ENCODE measurements around the gene ZBTB5.

The ZBTB5 gene

DNA sequence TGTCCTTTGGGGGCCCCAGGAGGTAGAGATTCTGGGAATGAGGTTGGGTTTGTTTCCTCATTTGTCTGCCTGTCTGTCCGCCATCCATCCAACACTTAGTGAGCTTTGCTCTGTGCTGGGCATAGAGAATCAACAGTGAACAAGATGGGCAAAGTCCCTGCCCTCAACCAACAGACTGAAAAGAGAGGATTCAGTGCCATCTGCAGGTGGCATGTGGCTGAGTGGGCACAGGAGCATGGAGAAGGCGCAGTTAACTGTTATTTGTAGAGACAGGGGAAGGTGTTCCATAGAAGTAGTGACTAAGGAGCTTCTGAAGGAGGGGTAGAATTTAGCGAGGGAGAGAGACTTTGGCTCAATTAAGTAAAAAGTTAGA is 43.6 kb upstream of the ZBTB5 start:
- in situ Hi-C loops (cut with MboI; ENCODE audit: low sequenced_read_pairs, unreplicated experiment), result no loop called here
- no peak for DNase-seq (ENCODE audit: low spot score)
- TF ChIP-seq, protein P1, sequence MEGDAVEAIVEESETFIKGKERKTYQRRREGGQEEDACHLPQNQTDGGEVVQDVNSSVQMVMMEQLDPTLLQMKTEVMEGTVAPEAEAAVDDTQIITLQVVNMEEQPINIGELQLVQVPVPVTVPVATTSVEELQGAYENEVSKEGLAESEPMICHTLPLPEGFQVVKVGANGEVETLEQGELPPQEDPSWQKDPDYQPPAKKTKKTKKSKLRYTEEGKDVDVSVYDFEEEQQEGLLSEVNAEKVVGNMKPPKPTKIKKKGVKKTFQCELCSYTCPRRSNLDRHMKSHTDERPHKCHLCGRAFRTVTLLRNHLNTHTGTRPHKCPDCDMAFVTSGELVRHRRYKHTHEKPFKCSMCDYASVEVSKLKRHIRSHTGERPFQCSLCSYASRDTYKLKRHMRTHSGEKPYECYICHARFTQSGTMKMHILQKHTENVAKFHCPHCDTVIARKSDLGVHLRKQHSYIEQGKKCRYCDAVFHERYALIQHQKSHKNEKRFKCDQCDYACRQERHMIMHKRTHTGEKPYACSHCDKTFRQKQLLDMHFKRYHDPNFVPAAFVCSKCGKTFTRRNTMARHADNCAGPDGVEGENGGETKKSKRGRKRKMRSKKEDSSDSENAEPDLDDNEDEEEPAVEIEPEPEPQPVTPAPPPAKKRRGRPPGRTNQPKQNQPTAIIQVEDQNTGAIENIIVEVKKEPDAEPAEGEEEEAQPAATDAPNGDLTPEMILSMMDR (IDR thresholded peaks at IDR 0.05; ENCODE audit: borderline replicate concordance, control extremely low read depth, extremely low read depth, insufficient read depth, missing control alignments), result no peak

DNA sequence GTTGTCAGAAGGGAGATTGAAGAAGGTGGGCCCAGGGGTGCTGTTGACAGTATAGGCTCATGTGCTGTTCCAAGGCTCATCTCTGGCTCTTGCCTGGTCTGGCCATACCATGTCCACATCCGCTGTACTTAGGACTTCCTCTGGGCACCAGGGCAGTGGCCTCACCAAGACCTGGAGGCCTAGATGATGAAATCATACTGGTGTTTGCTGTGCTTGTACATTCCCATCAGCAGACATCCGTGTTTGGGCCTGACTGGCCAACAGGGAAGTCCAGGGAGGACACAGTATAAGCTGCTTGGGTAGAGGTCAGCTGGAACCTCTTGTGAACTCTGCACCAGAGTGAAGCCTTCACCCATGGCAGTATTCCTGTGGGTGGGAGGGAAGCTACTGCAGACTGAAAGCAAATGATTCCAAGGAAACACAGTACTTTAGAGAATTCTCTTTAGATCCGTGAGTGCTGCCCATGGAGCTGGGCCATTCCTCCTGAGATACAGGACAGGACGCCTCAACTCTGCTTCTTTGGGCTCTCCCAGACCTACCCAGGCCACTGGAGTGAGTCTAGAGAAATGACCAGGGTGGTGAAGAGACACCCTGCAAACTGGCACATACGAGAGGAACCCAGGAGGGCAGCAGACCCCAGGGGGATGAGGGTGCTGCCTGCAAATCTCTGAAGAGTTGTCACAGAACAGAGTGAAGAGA is 43.0 kb upstream of the ZBTB5 start:
- in situ Hi-C loops (cut with MboI; ENCODE audit: low sequenced_read_pairs, unreplicated experiment), result no loop called here
- TF ChIP-seq, protein P1 (IDR thresholded peaks at IDR 0.05; ENCODE audit: borderline replicate concordance, control extremely low read depth, extremely low read depth, insufficient read depth, missing control alignments), result no peak
- no peak for DNase-seq (ENCODE audit: low spot score)

DNA sequence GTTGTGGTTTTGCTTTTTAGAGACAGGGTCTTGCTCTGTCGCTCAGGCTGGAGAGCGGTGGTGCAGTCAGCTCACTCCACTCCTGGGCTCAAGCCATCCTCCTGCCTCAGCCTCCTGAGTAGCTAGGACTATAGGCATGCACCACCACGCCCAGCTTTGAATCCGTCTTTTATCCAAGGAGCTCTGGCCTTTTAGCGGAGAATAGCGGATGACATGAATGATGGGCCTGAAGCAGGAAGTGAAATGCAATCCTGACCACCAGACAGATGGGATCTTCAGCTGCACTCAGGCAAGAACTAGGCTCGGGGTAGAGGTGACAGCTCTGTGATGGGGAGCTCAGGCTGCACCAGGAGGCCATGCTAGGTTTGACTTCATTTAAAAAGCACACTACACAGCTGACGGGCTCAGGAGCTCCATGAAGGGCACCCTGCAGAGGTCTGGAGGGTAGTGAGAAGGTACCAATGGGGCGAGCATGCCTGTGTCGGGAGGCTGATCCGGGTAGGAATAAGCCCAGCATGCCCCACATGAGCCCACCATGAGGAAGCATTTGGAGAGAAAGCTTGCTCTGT is 42.4 kb upstream of the ZBTB5 start:
- DNase-seq (ENCODE audit: low spot score), result no peak
- TF ChIP-seq, protein P1 (IDR thresholded peaks at IDR 0.05; ENCODE audit: borderline replicate concordance, control extremely low read depth, extremely low read depth, insufficient read depth, missing control alignments), result no peak
- in situ Hi-C loops (cut with MboI; ENCODE audit: low sequenced_read_pairs, unreplicated experiment), result no loop called here

DNA sequence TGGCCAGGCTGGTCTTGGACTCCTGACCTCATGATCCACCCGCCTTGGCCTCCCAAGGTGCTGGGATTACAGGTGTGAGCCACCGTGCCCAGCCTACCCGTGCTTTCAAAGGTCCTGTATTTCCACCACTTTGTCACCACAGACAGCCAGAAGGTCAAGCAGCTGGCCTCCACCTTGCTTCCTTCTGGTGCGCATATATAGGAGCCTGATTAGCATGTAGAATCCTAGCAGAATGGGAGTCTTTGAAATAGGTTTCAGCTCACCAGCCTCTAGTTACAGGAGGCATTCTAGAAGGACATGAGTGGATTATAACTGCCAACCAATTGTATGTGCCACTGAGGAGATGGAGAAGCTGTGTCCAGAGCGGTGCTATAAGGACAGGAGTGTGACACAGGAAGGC is 39.4 kb upstream of the ZBTB5 start:
- TF ChIP-seq, protein P1 (IDR thresholded peaks at IDR 0.05; ENCODE audit: borderline replicate concordance, control extremely low read depth, extremely low read depth, insufficient read depth, missing control alignments), result no peak
- no peak for DNase-seq (ENCODE audit: low spot score)
- in situ Hi-C loops (cut with MboI; ENCODE audit: low sequenced_read_pairs, unreplicated experiment), result no loop called here

DNA sequence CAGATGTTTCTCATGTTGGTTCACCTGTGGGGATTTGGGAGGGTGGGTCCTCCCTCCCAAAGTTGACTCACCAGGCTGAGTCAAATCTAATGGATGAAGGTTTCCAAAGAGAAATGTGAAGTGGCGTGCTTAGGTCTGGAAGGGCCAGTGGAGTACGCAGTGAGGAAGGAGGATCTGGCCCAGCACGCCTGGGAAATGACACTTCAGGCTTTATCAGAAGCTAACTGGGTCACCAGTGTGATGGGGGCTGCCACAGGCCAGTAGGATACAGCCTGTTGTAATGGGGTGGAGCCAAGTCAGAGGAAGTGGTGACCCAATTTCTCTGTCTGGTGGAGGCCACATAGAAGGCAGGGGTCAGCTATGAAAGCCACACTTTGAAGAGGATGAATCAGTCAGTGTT is 38.5 kb upstream of the ZBTB5 start:
- DNase-seq (ENCODE audit: low spot score), result peak; percentile 14
- in situ Hi-C loops (cut with MboI; ENCODE audit: low sequenced_read_pairs, unreplicated experiment), result no loop called here
- TF ChIP-seq, protein P1 (IDR thresholded peaks at IDR 0.05; ENCODE audit: borderline replicate concordance, control extremely low read depth, extremely low read depth, insufficient read depth, missing control alignments), result no peak

DNA sequence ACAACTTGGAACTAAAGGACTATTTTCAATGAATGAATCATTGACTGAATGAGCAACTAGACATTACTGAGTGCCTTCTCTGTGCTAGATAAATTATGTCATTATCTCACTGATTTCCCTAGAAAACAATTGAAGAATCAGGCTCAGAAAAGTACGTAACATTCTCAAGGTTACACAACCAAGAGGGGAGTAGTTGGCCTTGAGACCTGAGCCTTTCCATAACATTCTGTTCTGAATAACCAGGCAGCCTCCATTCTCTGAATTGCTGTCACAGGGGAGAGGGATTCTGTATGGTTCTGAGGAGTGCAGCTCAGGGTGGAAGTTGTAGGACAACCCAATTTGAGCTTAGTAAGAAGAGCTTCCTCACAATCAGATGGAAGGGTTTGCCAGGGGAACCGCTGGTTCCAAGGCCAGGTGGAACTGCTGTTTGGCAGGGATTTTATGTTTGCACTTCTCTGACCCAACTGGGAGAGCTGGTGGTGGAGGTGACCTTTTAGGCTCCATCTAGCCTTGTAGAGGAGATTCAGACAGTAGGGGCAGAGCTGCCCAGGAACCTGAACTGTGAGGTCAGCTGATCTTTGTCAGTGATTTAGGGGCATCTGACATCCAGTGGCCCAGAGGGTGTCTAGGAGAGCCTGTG is 36.8 kb upstream of the ZBTB5 start:
- no peak for DNase-seq (ENCODE audit: low spot score)
- in situ Hi-C loops (cut with MboI; ENCODE audit: low sequenced_read_pairs, unreplicated experiment), result no loop called here
- TF ChIP-seq, protein P1 (IDR thresholded peaks at IDR 0.05; ENCODE audit: borderline replicate concordance, control extremely low read depth, extremely low read depth, insufficient read depth, missing control alignments), result no peak

Data from GM13976 (cell line).